Stimulated activated CD8-positive, alpha-beta memory T cell treated with anti-CD3 and anti-CD28 coated beads, Interleukin-4, amount 100 ng/mL, for 4 hours (primary cell): ENCODE measurements around the gene BUD23.
A peak's percentile ranks its signal among the peaks of the same experiment; 100 is the strongest.
"Not testable (repeated sequence)": the region's sequence is repeated elsewhere in the genome, so short reads cannot be mapped to it uniquely, and the experiment has no call there.

Experiments used
- DNase-seq, 2 donors: peaks; one replicate each; pipeline ENCODE4 v3.0.0-alpha.2; 2020; ENCODE audit warnings: low read depth in 2 of 2, low spot score in 1 of 2

Gene BUD23

GRCh38 chr7:73683056-73683787 lies at the start of gene BUD23, which contains the start of gene DNAJC30:
Gene BUD23, plus strand, starts transcription at chr7:73683597. Its CDS starts 29 bp downstream, at chr7:73683626.
Gene DNAJC30, minus strand, starts transcription at chr7:73683453. Its CDS starts 30 bp downstream, at chr7:73683423.
- DNase-seq, result peak; percentile 97

DNA sequence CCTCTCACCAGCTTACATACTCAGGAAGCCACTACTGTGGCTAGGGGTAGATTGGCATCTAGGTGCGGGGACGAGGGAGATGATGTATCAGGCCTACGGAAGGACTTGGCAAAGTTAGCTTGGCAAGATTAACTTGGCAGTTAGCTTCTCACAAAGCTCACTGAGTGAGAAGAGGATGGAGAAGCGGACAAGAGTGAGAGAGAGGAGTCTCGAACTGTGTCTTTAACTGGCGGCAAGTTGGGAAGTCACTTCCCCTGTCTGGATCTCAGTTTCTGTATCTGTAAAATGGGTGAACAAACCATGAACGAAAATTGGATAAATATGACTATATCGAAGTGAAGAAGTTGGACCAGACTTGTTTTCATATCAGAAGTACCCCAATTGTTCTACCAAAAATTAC lies 49.6 kb upstream of the BUD23 start:
- no peak for DNase-seq

DNA sequence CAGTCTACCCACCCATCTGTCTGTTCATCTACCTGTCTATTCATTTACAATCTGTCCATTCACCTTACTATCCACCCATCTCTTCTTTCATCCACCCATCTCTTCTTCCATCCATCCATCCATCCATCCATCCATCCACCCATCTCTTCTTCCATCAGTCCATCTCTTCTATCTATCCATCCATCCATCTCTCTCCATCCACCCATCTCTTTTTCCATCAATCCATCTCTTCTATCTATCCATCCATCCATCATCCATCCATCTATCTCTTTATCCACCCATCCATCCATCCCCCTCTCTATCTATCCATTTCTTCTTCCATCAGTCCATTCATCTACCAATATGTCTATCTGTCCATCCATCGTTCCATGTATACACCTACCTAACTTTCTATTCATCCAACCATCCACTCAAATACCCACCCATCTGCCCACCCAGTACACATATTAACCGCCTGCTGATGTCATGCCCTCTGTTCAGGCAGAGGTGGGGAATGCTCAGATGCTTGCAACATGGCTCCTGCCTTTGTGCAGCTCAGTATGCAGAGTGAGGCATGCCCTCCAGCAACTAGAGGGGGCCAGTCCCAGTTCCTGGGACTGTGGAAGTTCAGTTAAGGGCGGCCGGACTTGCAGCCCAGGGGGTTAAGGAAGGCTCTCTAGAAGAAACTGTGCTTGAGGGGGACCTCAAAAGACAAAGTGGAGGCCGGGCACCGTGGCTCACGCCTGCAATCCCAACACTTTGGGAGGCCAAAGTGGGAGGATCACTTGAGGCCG lies 47.8 kb upstream of the BUD23 start:
- no peak for DNase-seq

- no peak for DNase-seq
Measured at GRCh38 chr7:73638911-73639310, 44.5 kb upstream of the BUD23 start.

DNA sequence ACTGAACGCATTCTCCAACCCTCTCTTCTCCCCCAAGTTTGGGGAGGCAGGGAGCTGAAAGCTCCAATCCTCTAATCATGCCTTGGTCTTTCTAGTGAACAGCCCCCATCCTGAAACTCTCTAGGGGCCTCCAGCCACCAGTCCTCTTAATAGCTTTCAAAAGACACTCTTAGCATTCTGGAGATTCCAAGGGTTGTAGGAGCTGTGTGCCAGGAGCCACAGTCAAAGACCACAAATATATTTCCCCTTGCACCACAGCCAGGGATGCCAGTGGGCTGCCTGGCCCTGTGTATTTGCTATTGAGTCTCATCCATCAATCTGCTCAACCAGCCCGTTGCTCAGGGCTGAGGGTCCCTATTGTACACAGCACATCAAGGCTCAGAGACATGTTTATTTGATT lies 40.6 kb upstream of the BUD23 start:
- DNase-seq, result no peak

DNA sequence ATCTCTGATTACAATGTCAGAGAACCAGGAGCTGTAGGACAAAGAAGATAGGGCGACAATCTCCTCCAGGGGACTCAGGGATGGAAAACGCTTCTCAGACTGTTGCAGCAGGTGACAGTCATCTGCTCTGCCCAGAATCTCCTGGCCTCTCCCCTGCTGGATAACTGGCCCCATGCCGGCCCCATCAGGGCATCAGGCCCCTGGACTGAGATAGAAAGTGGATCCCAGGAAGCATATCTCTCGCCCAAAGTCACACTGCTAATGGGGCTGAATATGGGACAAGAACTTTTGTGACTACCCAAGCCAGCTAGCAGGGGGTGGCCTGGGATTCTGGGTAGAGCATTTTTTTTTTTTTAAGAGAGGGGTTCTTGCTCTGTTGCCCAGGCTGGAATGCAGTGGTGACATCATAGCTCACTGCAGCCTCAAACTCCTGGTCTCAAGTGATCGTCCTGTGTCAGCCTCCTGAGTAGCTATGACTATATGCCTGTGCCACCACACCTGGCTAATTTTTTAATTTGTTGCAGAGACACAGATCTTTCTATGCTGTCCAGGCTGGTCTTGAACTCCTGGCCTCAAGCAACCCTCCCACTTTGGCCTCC lies 38.6 kb upstream of the BUD23 start:
- DNase-seq, result no peak

DNA sequence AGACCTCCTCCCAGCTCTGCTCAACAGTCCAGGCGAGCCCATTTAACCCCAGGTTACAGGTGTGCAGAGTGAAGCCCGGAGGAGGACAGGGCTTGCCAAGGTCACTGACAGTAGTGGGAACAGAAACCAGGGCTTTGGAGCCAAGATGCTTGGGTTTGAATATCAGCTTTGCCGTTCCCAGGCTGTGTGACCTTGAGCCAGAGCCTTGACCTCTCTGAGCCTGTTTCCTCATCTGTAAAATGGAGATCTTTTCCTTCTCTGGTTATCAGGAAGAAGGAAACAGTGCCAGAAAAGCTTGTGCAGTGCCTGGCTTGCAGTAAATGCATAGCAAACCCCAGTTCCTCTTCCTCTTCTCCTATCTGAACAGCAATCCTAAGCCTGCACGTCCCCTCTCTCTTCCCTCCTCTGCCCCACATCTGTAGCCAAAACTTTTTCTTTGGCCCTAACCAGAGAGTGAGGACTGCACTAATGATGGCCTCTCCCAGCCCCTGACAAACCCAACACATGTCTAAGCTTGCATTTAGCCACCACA lies 37.7 kb upstream of the BUD23 start:
- no peak for DNase-seq

GRCh38 chr7:73646785-73647724 lies 36.3 kb upstream of the BUD23 start:
- DNase-seq, result no peak

DNA sequence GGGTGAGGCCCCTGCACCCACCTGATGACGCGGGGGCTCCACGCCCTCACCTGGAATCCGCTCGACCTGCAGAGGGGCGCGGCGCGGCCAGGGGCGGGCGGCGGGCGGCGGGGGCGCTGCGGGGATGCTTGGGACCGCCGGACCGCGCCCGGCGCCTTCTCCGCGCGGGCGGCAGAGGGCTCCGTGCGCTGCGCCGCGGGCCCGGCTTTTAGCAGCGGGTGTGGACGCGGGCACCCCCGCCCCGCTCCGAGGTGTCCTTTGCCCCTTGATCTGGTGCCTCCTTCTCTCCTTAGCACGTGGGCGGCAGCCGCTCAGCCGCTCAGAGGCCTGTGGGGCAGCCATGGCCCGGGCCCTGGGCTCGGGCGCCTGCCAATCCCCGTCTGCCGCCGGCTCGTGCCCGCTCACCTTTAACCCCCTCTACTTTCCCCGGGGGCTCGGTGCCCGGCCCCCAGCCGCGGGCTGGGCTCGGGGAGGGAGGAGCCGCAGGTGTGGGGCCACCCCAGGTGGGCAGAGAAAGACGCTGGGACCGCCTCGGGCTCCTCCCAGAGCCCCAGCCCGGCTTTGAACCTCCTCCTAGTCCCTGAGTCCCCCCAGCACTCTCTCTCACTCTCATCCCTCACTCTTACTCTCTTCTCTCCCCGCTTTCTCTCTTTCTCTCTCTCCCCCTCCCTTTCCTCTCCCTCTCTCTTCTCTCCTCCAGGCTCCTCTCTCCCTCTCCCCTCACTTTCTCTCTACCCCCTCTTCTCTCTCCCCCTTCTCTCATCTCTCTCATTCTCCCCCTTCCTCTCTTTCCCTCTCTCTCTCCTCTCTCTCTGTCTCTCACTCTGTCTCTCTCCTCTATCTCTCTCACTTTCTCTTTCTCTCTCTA lies 35.4 kb upstream of the BUD23 start:
- no peak for DNase-seq

DNA sequence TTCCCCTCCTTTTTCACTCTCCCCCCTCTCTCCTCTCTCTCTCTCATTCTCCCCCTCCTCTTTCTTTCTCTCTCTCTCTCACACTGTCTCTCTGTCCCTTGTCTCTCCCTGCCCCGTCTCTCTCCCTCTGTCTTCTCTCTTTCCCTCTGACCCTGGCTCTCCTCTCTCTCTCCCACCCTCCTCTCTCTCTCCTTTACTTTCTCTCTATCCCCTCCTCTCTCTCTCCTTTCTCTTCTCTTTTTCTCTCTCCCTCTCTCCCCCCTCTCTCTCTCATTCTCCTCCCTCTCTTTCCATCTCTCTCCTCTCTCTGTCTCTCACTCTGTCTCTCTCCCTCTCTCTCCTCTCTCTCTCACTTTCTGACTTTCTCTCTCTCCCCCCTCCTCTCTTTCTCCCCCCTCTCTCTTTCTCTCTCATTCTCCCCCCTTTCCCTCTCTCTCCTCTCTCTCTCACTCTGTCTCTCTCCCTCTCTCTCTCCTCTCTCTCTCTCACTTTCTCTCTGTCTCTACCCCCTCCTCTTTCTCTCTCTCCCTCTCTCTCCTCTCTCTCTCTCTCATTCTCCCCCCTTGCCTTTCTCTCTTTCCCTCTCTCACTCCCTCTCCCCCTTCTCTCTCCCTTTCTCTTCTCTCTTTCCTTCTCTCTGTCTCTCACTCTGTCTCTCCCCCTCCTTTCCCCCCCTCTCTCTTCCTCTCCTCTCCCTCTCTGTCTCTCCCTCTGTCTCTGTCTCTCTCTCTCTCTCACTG lies 34.6 kb upstream of the BUD23 start:
- DNase-seq, result no peak

DNA sequence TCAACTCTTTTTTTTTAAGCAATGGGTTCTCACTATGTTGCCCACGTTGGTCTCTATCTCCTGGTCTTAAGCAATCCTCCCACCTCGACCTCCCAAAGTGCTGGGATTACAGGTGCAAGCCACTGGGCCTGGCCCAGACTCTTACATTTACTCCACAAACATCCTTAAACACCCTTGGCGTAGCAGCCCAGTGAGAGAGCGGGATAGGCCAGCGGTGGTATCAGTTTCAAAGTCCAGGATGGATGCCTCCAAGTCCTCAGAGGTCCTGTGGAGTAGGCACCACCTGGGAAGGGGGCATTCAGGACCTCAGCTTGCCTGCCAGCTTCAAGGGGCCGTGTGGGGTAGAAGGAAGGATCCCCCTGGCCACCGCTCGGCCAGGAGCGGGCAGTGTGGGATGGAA lies 33.8 kb upstream of the BUD23 start:
- no peak for DNase-seq

GRCh38 chr7:73650524-73650923 lies 32.9 kb upstream of the BUD23 start:
- no peak for DNase-seq

- no peak for DNase-seq
Measured at GRCh38 chr7:73652541-73652949, 30.9 kb upstream of the BUD23 start.

DNA sequence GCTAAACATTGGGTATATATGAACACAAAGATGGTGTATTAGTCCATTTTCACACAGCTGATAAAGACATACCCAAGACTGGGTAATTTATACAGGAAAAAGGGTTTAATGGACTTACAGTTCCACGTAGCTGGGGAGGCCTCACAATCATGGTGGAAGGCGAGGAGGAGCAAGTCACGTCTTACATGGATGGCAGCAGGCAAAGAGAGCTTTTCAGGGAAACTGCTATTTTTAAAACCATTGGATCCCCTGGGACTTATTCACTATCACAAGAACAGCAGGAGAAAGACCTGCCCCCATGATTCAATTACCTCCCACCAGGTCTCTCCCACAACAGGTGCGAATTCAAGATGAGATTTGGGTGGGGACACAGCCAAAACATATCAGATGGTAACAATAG lies 28.1 kb upstream of the BUD23 start:
- DNase-seq, result not testable (repeated sequence)

GRCh38 chr7:73659983-73660382 lies 23.4 kb upstream of the BUD23 start:
- DNase-seq, result no peak

GRCh38 chr7:73660594-73660993 lies 22.8 kb upstream of the BUD23 start:
- DNase-seq, result not testable (repeated sequence)

DNA sequence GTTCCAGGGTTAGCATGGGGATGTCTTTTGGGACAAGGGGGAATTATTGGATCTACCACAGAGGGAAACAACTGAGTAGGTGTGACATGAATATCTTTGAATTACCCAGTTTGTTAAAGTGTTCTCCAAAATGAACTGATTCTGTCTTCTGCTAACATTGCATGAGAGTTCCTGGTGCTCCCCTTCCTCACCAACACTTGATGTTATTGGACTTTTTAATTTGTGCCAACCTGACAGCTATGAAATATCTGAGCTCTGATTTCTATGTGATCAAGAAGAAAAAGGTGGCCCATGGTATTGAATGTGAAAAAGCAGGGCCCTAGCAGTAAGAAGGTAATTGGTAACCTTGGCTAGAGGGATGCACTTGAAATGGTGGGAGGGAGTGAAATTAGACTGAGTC lies 20.4 kb upstream of the BUD23 start:
- no peak for DNase-seq

GRCh38 chr7:73667344-73668102 lies 15.9 kb upstream of the BUD23 start, which contains the start of gene VPS37D:
Gene VPS37D, plus strand, starts transcription at chr7:73667831. Its CDS starts 128 bp downstream, at chr7:73667959.
- DNase-seq, result peak; percentile 79 to 86
